Nephron progenitor cell (in vitro differentiated cells): ENCODE measurements around the gene CDH22.

Experiments used
- DNase-seq: peaks from one replicate; pipeline ENCODE4 v3.0.0; 2021
- H3K27ac Mint-ChIP-seq: 2 replicates; pipeline ENCODE4 v1.8.0; 2021; ENCODE audit warnings: mild to moderate bottlenecking, moderate library complexity, mixed read lengths
- H3K27me3 Mint-ChIP-seq: 2 replicates; pipeline ENCODE4 v1.8.0; 2021; ENCODE audit warnings: mild to moderate bottlenecking, low read depth, mixed read lengths; ENCODE audit not compliant: poor library complexity
- H3K36me3 Mint-ChIP-seq: 2 replicates; pipeline ENCODE4 v1.8.0; 2021; ENCODE audit warnings: low read depth, mixed read lengths
- H3K4me1 Mint-ChIP-seq: 2 replicates; pipeline ENCODE4 v1.8.0; 2021; ENCODE audit warnings: mixed read lengths
- H3K4me3 Mint-ChIP-seq: 2 replicates; pipeline ENCODE4 v1.8.0; 2021; ENCODE audit warnings: mild to moderate bottlenecking, moderate library complexity, mixed read lengths
- H3K9me3 Mint-ChIP-seq: 2 replicates; pipeline ENCODE4 v1.8.0; 2021; ENCODE audit warnings: mild to moderate bottlenecking, moderate library complexity, mixed read lengths
- CTCF ChIP-seq: fragments of 200-600 bp; sonication (generic); IDR thresholded peaks from 2 replicates; pipeline ENCODE4 v1.5.0; 2021; ENCODE audit warnings: antibody characterized with exemption

Gene CDH22

DNA sequence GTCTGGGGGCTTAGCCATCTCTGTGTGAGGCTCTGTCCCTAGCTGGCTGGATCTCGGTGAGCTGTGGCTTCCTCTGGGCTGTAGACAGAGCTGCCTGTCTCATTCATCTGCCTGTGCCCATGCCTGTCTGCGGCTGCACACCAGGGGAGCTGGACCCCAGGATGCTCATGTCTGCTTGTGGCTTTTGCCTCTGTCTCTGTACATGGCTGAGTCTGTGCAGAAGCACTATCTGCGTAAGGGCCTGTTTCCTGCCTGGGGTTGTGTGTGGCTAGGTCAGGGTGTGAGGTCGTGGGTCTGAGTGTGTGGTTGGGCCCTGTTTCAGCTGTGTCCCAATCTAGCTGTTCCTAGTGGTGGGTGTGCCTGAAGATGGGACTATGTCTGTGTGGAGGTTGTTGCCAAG, 68.2 kb downstream of the CDH22 start:
- Mint-ChIP-seq H3K27ac (no peak overlapping the region), H3K9me3 (no peaks in the 10 kb centered on the region), H3K36me3 (no peaks in the 10 kb centered on the region), H3K4me3 (no peak overlapping the region), H3K27me3 (peaks cover 34% of the 10 kb centered on the region), H3K4me1 (no peaks in the 10 kb centered on the region)
- TF ChIP-seq CTCF: no peak
- DNase-seq: no peak

GRCh38 chr20:46237736-46238135, 70.6 kb downstream of the CDH22 start:
- no peak overlapping the region for H3K4me3 Mint-ChIP-seq
- TF ChIP-seq CTCF: no peak
- no peak overlapping the region for H3K27ac Mint-ChIP-seq
- H3K36me3 Mint-ChIP-seq: no peaks in the 10 kb centered on the region
- H3K4me1 Mint-ChIP-seq: no peaks in the 10 kb centered on the region
- no peaks in the 10 kb centered on the region for H3K9me3 Mint-ChIP-seq
- no peak for DNase-seq
- H3K27me3 Mint-ChIP-seq: peaks cover 20% of the 10 kb centered on the region

- peak; percentile 28 for DNase-seq
- no peak for TF ChIP-seq CTCF
- H3K27me3 Mint-ChIP-seq: peaks cover 20% of the 10 kb centered on the region
- no peaks in the 10 kb centered on the region for H3K9me3 Mint-ChIP-seq
- no peak overlapping the region for H3K4me3 Mint-ChIP-seq
- no peaks in the 10 kb centered on the region for H3K36me3 Mint-ChIP-seq
- H3K27ac Mint-ChIP-seq: no peak overlapping the region
- no peaks in the 10 kb centered on the region for H3K4me1 Mint-ChIP-seq
Observed at GRCh38 chr20:46237227-46237626, 71.1 kb downstream of the CDH22 start.

DNA sequence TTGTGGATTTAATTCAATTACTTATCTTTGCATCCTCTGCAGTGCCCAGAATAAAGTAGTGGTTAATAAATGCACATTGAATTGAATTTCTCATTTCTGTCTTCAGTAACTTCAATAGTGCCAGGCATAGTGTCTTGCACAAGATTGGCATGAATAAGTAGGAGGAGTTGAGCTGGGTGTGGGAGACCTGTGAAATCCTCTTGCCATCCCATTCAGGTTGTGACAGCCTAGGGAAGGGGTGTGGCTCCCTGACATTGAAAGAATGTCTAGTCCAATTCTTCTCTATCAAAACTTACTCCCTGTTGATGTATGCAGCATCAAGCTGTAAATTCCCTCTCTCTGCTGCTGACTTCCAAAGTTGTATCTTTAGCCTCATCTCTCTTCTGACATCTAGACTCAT, 73.2 kb downstream of the CDH22 start:
- Mint-ChIP-seq H3K9me3 (no peaks in the 10 kb centered on the region), H3K27ac (no peak overlapping the region), H3K36me3 (no peaks in the 10 kb centered on the region), H3K4me1 (no peaks in the 10 kb centered on the region), H3K27me3 (peaks cover 20% of the 10 kb centered on the region), H3K4me3 (no peak overlapping the region)
- no peak for DNase-seq
- TF ChIP-seq CTCF: no peak

DNA sequence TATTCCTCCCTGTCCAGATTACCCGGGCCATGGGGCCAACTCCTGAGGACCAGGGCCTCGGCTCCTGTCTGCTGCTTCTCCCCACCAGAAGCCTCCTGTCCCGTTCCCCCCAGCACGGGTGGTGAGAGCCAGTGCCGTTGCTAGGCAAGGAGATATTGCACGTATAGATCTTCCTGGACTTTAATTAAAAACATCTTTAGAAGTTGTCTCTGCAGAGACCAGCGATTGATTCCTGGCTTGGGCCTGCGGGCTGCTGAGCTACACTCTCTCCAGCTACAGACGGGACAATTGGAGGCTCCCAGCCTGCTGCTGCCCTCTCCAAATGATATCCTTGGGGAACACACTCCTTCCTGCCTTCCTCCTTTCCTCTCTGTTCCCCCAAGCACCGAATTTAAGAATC, 74.6 kb downstream of the CDH22 start:
- no peaks in the 10 kb centered on the region for H3K36me3 Mint-ChIP-seq
- no peak for TF ChIP-seq CTCF
- no peak overlapping the region for H3K27ac Mint-ChIP-seq
- peaks cover 25% of the 10 kb centered on the region for H3K27me3 Mint-ChIP-seq
- no peak for DNase-seq
- no peaks in the 10 kb centered on the region for H3K9me3 Mint-ChIP-seq
- H3K4me1 Mint-ChIP-seq: no peaks in the 10 kb centered on the region
- H3K4me3 Mint-ChIP-seq: no peak overlapping the region

- no peaks in the 10 kb centered on the region for H3K36me3 Mint-ChIP-seq
- H3K4me3 Mint-ChIP-seq: no peak overlapping the region
- peaks cover 27% of the 10 kb centered on the region for H3K27me3 Mint-ChIP-seq
- no peak overlapping the region for H3K27ac Mint-ChIP-seq
- no peak for DNase-seq
- TF ChIP-seq CTCF: no peak
- H3K4me1 Mint-ChIP-seq: no peaks in the 10 kb centered on the region
- no peaks in the 10 kb centered on the region for H3K9me3 Mint-ChIP-seq
Observed at GRCh38 chr20:46232539-46232938, 75.8 kb downstream of the CDH22 start.
